ENCODE measurements around the gene UBN2.
"Not testable (repeated sequence)": the region's sequence is repeated elsewhere in the genome, so short reads cannot be mapped to it uniquely, and the experiment has no call there.

UBN2 gene

DNA sequence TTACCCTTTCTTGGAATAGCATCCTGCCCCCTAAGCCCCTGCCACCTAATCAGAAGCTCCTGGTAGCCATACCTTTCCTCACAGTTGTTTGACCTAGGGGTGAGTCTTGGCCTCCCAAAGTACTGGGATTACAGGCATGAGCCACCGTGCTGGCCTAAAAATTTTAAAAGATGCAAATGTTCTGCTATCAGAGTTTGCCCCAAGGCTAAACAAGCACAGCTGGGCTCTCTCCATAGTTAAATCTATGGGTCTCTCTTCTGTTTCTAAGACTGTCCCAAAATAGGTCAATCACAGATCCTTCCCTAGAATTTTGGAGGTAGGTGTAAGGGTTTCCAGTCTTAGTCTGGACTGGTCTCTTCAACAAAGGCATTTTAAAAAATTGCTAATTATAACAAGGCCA lies 12.9 kb upstream of the UBN2 start:
- H4K20me1 ChIP-seq (ENCODE audit: insufficient read depth, low read length, poor library complexity, severe bottlenecking), result no peaks in the 10 kb centered on the region
- no peaks in the 10 kb centered on the region for H3K9me3 ChIP-seq (ENCODE audit: insufficient read depth, low read depth, low read length)
- no peaks in the 10 kb centered on the region for H3K9me2 ChIP-seq (replicated peaks; ENCODE audit: low read depth, low read length)
- H3F3A ChIP-seq (ENCODE audit: low read depth), result no peaks in the 10 kb centered on the region
- H2AFZ ChIP-seq (ENCODE audit: low read length), result no peak overlapping the region
- TF ChIP-seq, protein P1, sequence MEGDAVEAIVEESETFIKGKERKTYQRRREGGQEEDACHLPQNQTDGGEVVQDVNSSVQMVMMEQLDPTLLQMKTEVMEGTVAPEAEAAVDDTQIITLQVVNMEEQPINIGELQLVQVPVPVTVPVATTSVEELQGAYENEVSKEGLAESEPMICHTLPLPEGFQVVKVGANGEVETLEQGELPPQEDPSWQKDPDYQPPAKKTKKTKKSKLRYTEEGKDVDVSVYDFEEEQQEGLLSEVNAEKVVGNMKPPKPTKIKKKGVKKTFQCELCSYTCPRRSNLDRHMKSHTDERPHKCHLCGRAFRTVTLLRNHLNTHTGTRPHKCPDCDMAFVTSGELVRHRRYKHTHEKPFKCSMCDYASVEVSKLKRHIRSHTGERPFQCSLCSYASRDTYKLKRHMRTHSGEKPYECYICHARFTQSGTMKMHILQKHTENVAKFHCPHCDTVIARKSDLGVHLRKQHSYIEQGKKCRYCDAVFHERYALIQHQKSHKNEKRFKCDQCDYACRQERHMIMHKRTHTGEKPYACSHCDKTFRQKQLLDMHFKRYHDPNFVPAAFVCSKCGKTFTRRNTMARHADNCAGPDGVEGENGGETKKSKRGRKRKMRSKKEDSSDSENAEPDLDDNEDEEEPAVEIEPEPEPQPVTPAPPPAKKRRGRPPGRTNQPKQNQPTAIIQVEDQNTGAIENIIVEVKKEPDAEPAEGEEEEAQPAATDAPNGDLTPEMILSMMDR (conservative IDR thresholded peaks at IDR 0.05; ENCODE audit: low read length), result no peak
- no peak for TF ChIP-seq EZH2phosphoT487 (IDR thresholded peaks at IDR 0.05; ENCODE audit: borderline replicate concordance)
- H3K4me2 ChIP-seq (ENCODE audit: low read depth, low read length, poor library complexity, severe bottlenecking), result no peak overlapping the region
- H3K27me3 ChIP-seq (ENCODE audit: insufficient read depth, low read length, poor library complexity, severe bottlenecking), result no peaks in the 10 kb centered on the region
- no peak overlapping the region for H3K9ac ChIP-seq (ENCODE audit: low read depth, low read length, poor library complexity, severe bottlenecking)
- no peaks in the 10 kb centered on the region for H3K4me1 ChIP-seq (ENCODE audit: insufficient read depth, low read length, poor library complexity, severe bottlenecking)
- no peak overlapping the region for H3K4me3 ChIP-seq (ENCODE audit: low read length, poor library complexity, severe bottlenecking)
- no peaks in the 10 kb centered on the region for H3K36me3 ChIP-seq (ENCODE audit: insufficient read depth, low read length)
- H3K79me2 ChIP-seq (ENCODE audit: insufficient read depth, low read length), result no peaks in the 10 kb centered on the region

- no peaks in the 10 kb centered on the region for H3K79me2 ChIP-seq (ENCODE audit: insufficient read depth, low read length)
- no peaks in the 10 kb centered on the region for H4K20me1 ChIP-seq (ENCODE audit: insufficient read depth, low read length, poor library complexity, severe bottlenecking)
- H3K9ac ChIP-seq (ENCODE audit: low read depth, low read length, poor library complexity, severe bottlenecking), result no peak overlapping the region
- H3K27me3 ChIP-seq (ENCODE audit: insufficient read depth, low read length, poor library complexity, severe bottlenecking), result no peaks in the 10 kb centered on the region
- H3K9me3 ChIP-seq (ENCODE audit: insufficient read depth, low read depth, low read length), result no peaks in the 10 kb centered on the region
- H3F3A ChIP-seq (ENCODE audit: low read depth), result no peaks in the 10 kb centered on the region
- TF ChIP-seq, protein P1 (conservative IDR thresholded peaks at IDR 0.05; ENCODE audit: low read length), result no peak
- TF ChIP-seq EZH2phosphoT487 (IDR thresholded peaks at IDR 0.05; ENCODE audit: borderline replicate concordance), result no peak
- H3K4me1 ChIP-seq (ENCODE audit: insufficient read depth, low read length, poor library complexity, severe bottlenecking), result no peaks in the 10 kb centered on the region
- no peak overlapping the region for H2AFZ ChIP-seq (ENCODE audit: low read length)
- no peaks in the 10 kb centered on the region for H3K9me2 ChIP-seq (replicated peaks; ENCODE audit: low read depth, low read length)
- H3K36me3 ChIP-seq (ENCODE audit: insufficient read depth, low read length), result no peaks in the 10 kb centered on the region
- H3K4me2 ChIP-seq (ENCODE audit: low read depth, low read length, poor library complexity, severe bottlenecking), result no peak overlapping the region
- H3K4me3 ChIP-seq (ENCODE audit: low read length, poor library complexity, severe bottlenecking), result no peak overlapping the region
These were observed 6.8 kb upstream of the UBN2 start for GRCh38 chr7:139224219-139224618.

GRCh38 chr7:139224836-139225235 lies 6.2 kb upstream of the UBN2 start:
- H3K79me2 ChIP-seq (ENCODE audit: insufficient read depth, low read length); H3K4me3 ChIP-seq (ENCODE audit: low read length, poor library complexity, severe bottlenecking); H3K27me3 ChIP-seq (ENCODE audit: insufficient read depth, low read length, poor library complexity, severe bottlenecking); H4K20me1 ChIP-seq (ENCODE audit: insufficient read depth, low read length, poor library complexity, severe bottlenecking); H3K9me2 ChIP-seq (replicated peaks; ENCODE audit: low read depth, low read length); H3K4me1 ChIP-seq (ENCODE audit: insufficient read depth, low read length, poor library complexity, severe bottlenecking); H3F3A ChIP-seq (ENCODE audit: low read depth); H3K36me3 ChIP-seq (ENCODE audit: insufficient read depth, low read length); H3K9ac ChIP-seq (ENCODE audit: low read depth, low read length, poor library complexity, severe bottlenecking); H3K4me2 ChIP-seq (ENCODE audit: low read depth, low read length, poor library complexity, severe bottlenecking); H3K9me3 ChIP-seq (ENCODE audit: insufficient read depth, low read depth, low read length); H2AFZ ChIP-seq (ENCODE audit: low read length): not testable (repeated sequence)

DNA sequence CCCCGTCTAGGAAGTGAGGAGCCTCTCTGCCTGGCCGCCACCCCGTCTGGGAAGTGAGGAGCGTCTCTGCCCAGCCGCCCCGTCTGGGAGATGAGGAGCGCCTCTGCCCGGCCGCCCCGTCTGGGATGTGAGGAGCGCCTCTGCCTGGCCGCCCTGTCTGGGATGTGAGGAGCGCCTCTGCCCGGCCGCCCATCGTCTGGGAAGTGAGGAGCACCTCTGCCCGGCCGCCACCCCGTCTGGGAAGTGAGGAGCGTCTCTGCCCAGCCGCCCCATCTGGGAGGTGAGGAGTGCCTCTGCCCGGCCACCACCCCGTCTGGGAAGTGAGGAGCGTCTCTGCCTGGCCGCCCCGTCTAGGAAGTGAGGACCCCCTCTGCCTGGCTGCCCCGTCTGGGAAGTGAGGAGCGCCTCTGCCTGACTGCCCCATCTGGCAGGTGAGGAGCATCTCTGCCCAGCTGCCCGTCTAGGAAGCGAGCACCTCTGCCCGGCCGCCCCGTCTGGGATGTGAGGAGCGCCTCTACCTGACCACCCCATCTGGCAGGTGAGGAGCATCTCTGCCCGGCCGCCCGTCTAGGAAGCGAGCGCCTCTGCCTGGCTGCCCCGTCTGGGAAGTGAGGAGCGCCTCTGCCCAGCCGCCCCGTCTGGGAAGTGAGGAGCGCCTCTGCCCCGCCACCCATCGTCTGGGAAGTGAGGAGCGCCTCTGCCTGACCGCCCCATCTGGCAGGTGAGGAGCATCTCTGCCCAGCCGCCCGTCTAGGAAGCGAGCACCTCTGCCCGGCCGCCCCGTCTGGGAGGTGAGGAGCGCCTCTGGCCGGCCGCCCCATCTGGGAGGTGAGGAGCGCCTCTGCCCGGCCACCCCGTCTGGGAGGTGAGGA lies 5.5 kb upstream of the UBN2 start:
- not testable (repeated sequence) for H4K20me1 ChIP-seq (ENCODE audit: insufficient read depth, low read length, poor library complexity, severe bottlenecking); H3K36me3 ChIP-seq (ENCODE audit: insufficient read depth, low read length); H2AFZ ChIP-seq (ENCODE audit: low read length); H3K27me3 ChIP-seq (ENCODE audit: insufficient read depth, low read length, poor library complexity, severe bottlenecking); H3F3A ChIP-seq (ENCODE audit: low read depth); H3K9me3 ChIP-seq (ENCODE audit: insufficient read depth, low read depth, low read length); H3K9ac ChIP-seq (ENCODE audit: low read depth, low read length, poor library complexity, severe bottlenecking); H3K79me2 ChIP-seq (ENCODE audit: insufficient read depth, low read length); H3K4me3 ChIP-seq (ENCODE audit: low read length, poor library complexity, severe bottlenecking); H3K4me1 ChIP-seq (ENCODE audit: insufficient read depth, low read length, poor library complexity, severe bottlenecking); H3K4me2 ChIP-seq (ENCODE audit: low read depth, low read length, poor library complexity, severe bottlenecking); H3K9me2 ChIP-seq (replicated peaks; ENCODE audit: low read depth, low read length)

- not testable (repeated sequence) for H3K9ac ChIP-seq (ENCODE audit: low read depth, low read length, poor library complexity, severe bottlenecking); H3K4me3 ChIP-seq (ENCODE audit: low read length, poor library complexity, severe bottlenecking); H2AFZ ChIP-seq (ENCODE audit: low read length); H3K79me2 ChIP-seq (ENCODE audit: insufficient read depth, low read length); H3K27me3 ChIP-seq (ENCODE audit: insufficient read depth, low read length, poor library complexity, severe bottlenecking); H3K36me3 ChIP-seq (ENCODE audit: insufficient read depth, low read length); H3F3A ChIP-seq (ENCODE audit: low read depth); H3K9me3 ChIP-seq (ENCODE audit: insufficient read depth, low read depth, low read length); H3K9me2 ChIP-seq (replicated peaks; ENCODE audit: low read depth, low read length); H4K20me1 ChIP-seq (ENCODE audit: insufficient read depth, low read length, poor library complexity, severe bottlenecking); H3K4me1 ChIP-seq (ENCODE audit: insufficient read depth, low read length, poor library complexity, severe bottlenecking); H3K4me2 ChIP-seq (ENCODE audit: low read depth, low read length, poor library complexity, severe bottlenecking)
These were observed 4.9 kb upstream of the UBN2 start for GRCh38 chr7:139226158-139226515.

DNA sequence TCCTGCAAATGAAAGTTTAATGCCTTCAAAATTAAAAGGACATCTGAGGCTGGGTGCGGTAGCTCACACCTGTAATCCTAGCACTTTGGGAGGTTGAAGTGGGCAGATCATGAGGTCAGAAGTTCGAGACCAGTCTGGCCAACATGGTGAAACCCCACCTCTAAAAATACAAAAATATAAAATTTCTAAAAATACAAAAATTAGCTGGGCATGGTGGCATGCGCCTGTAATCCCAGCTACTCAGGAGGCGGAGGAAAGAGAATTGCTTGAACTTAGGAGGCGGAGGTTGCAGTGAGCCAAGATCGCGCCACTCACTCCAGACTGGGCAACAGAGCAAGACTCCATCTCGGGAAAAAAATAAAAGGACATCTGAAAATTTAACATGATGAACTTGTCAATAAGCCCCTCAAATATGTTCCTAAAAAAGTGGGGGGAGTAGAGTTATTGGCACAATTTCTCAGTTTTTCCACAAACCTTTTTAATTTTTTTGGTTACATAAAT lies 4.0 kb upstream of the UBN2 start:
- not testable (repeated sequence) for H3K27me3 ChIP-seq (ENCODE audit: insufficient read depth, low read length, poor library complexity, severe bottlenecking); H3K9me2 ChIP-seq (replicated peaks; ENCODE audit: low read depth, low read length); H3K36me3 ChIP-seq (ENCODE audit: insufficient read depth, low read length); H2AFZ ChIP-seq (ENCODE audit: low read length); H3K79me2 ChIP-seq (ENCODE audit: insufficient read depth, low read length); H3F3A ChIP-seq (ENCODE audit: low read depth); H3K4me3 ChIP-seq (ENCODE audit: low read length, poor library complexity, severe bottlenecking); H3K4me2 ChIP-seq (ENCODE audit: low read depth, low read length, poor library complexity, severe bottlenecking); H3K9ac ChIP-seq (ENCODE audit: low read depth, low read length, poor library complexity, severe bottlenecking); H3K4me1 ChIP-seq (ENCODE audit: insufficient read depth, low read length, poor library complexity, severe bottlenecking); H3K9me3 ChIP-seq (ENCODE audit: insufficient read depth, low read depth, low read length); H4K20me1 ChIP-seq (ENCODE audit: insufficient read depth, low read length, poor library complexity, severe bottlenecking)
